Measurements from ENCODE around the gene RICTOR.
"Not testable (repeated sequence)": the region's sequence is repeated elsewhere in the genome, so short reads cannot be mapped to it uniquely, and the experiment has no call there.

Gene RICTOR

GRCh38 chr5:39019254-39019653, 54.9 kb downstream of the RICTOR start:
- peaks cover 20% of the 10 kb centered on the region for H3K4me1 ChIP-seq (ENCODE audit: insufficient read depth, low read length)
- H3K36me3 ChIP-seq (ENCODE audit: insufficient read depth, low read length), result no peaks in the 10 kb centered on the region; the same call in 1 of the 2 replicates
- H3K9ac ChIP-seq (ENCODE audit: low read depth, low read length), result no peak overlapping the region
- H3K9me3 ChIP-seq (ENCODE audit: control insufficient read depth, insufficient read depth, low read length), result no peaks in the 10 kb centered on the region

GRCh38 chr5:39017504-39017903, 56.7 kb downstream of the RICTOR start:
- Histone ChIP-seq H3K4me1 (ENCODE audit: insufficient read depth, low read length) (peaks cover 15% of the 10 kb centered on the region), H3K9ac (ENCODE audit: low read depth, low read length) (no peak overlapping the region), H3K9me3 (ENCODE audit: control insufficient read depth, insufficient read depth, low read length) (no peaks in the 10 kb centered on the region), H3K36me3 (ENCODE audit: insufficient read depth, low read length) (no peaks in the 10 kb centered on the region; the same call in 1 of the 2 replicates)

GRCh38 chr5:39016587-39017275, 57.5 kb downstream of the RICTOR start:
- no peaks in the 10 kb centered on the region for H3K9me3 ChIP-seq (ENCODE audit: control insufficient read depth, insufficient read depth, low read length)
- no peak overlapping the region for H3K9ac ChIP-seq (ENCODE audit: low read depth, low read length)
- peaks cover 8% of the 10 kb centered on the region for H3K4me1 ChIP-seq (ENCODE audit: insufficient read depth, low read length)
- H3K36me3 ChIP-seq (ENCODE audit: insufficient read depth, low read length), result no peaks in the 10 kb centered on the region; the same call in 1 of the 2 replicates

- peaks cover under 1% of the 10 kb centered on the region; the same call in 1 of the 2 replicates for H3K4me1 ChIP-seq (ENCODE audit: insufficient read depth, low read length)
- H3K9me3 ChIP-seq (ENCODE audit: control insufficient read depth, insufficient read depth, low read length), result no peaks in the 10 kb centered on the region
- H3K36me3 ChIP-seq (ENCODE audit: insufficient read depth, low read length), result no peaks in the 10 kb centered on the region; the same call in 1 of the 2 replicates
- no peak overlapping the region for H3K9ac ChIP-seq (ENCODE audit: low read depth, low read length)
Observed at GRCh38 chr5:39015743-39016586, 58.2 kb downstream of the RICTOR start.

GRCh38 chr5:39014561-39014960, 59.6 kb downstream of the RICTOR start:
- Histone ChIP-seq H3K36me3 (ENCODE audit: insufficient read depth, low read length) (no peaks in the 10 kb centered on the region; the same call in 1 of the 2 replicates), H3K9ac (ENCODE audit: low read depth, low read length) (no peak overlapping the region), H3K9me3 (ENCODE audit: control insufficient read depth, insufficient read depth, low read length) (no peaks in the 10 kb centered on the region; the same call in 1 of the 2 replicates), H3K4me1 (ENCODE audit: insufficient read depth, low read length) (no peaks in the 10 kb centered on the region)

GRCh38 chr5:39013938-39014337, 60.3 kb downstream of the RICTOR start:
- Histone ChIP-seq H3K36me3 (ENCODE audit: insufficient read depth, low read length) (no peaks in the 10 kb centered on the region; the same call in 1 of the 2 replicates), H3K9ac (ENCODE audit: low read depth, low read length) (no peak overlapping the region), H3K4me1 (ENCODE audit: insufficient read depth, low read length) (no peaks in the 10 kb centered on the region), H3K9me3 (ENCODE audit: control insufficient read depth, insufficient read depth, low read length) (no peaks in the 10 kb centered on the region; the same call in 1 of the 2 replicates)

- H3K36me3 ChIP-seq (ENCODE audit: insufficient read depth, low read length); H3K9ac ChIP-seq (ENCODE audit: low read depth, low read length); H3K4me1 ChIP-seq (ENCODE audit: insufficient read depth, low read length); H3K9me3 ChIP-seq (ENCODE audit: control insufficient read depth, insufficient read depth, low read length): not testable (repeated sequence)
Observed at GRCh38 chr5:39010958-39011357, 63.2 kb downstream of the RICTOR start.

GRCh38 chr5:39009981-39010380, 64.2 kb downstream of the RICTOR start:
- Histone ChIP-seq H3K9ac (ENCODE audit: low read depth, low read length) (no peak overlapping the region), H3K4me1 (ENCODE audit: insufficient read depth, low read length) (no peaks in the 10 kb centered on the region), H3K36me3 (ENCODE audit: insufficient read depth, low read length) (no peaks in the 10 kb centered on the region; the same call in 1 of the 2 replicates), H3K9me3 (ENCODE audit: control insufficient read depth, insufficient read depth, low read length) (no peaks in the 10 kb centered on the region; the same call in 1 of the 2 replicates)

GRCh38 chr5:39009280-39009679, 64.9 kb downstream of the RICTOR start:
- Histone ChIP-seq H3K9me3 (ENCODE audit: control insufficient read depth, insufficient read depth, low read length) (no peaks in the 10 kb centered on the region; the same call in 1 of the 2 replicates), H3K4me1 (ENCODE audit: insufficient read depth, low read length) (no peaks in the 10 kb centered on the region), H3K36me3 (ENCODE audit: insufficient read depth, low read length) (no peaks in the 10 kb centered on the region; the same call in 1 of the 2 replicates), H3K9ac (ENCODE audit: low read depth, low read length) (no peak overlapping the region)

- Histone ChIP-seq H3K9me3 (ENCODE audit: control insufficient read depth, insufficient read depth, low read length) (no peaks in the 10 kb centered on the region; the same call in 1 of the 2 replicates), H3K9ac (ENCODE audit: low read depth, low read length) (no peak overlapping the region), H3K4me1 (ENCODE audit: insufficient read depth, low read length) (no peaks in the 10 kb centered on the region), H3K36me3 (ENCODE audit: insufficient read depth, low read length) (no peaks in the 10 kb centered on the region; the same call in 1 of the 2 replicates)
Observed at GRCh38 chr5:39006650-39007049, 67.5 kb downstream of the RICTOR start.

GRCh38 chr5:39005566-39006232, 68.5 kb downstream of the RICTOR start:
- Histone ChIP-seq H3K9me3 (ENCODE audit: control insufficient read depth, insufficient read depth, low read length) (no peaks in the 10 kb centered on the region; the same call in 1 of the 2 replicates), H3K36me3 (ENCODE audit: insufficient read depth, low read length) (no peaks in the 10 kb centered on the region; the same call in 1 of the 2 replicates), H3K4me1 (ENCODE audit: insufficient read depth, low read length) (no peaks in the 10 kb centered on the region)

GRCh38 chr5:39001683-39002082, 72.5 kb downstream of the RICTOR start:
- Histone ChIP-seq H3K4me1 (ENCODE audit: insufficient read depth, low read length) (no peaks in the 10 kb centered on the region), H3K9me3 (ENCODE audit: control insufficient read depth, insufficient read depth, low read length) (no peaks in the 10 kb centered on the region), H3K36me3 (ENCODE audit: insufficient read depth, low read length) (no peaks in the 10 kb centered on the region), H3K9ac (ENCODE audit: low read depth, low read length) (no peak overlapping the region)

More at GRCh38 chr5:39005566-39006232, 68.5 kb downstream of the RICTOR start:
- H3K9ac ChIP-seq (ENCODE audit: low read depth, low read length), result no peak overlapping the region

GRCh38 chr5:38999037-38999436, 75.2 kb downstream of the RICTOR start:
- H3K9ac ChIP-seq (ENCODE audit: low read depth, low read length), result no peak overlapping the region
- H3K9me3 ChIP-seq (ENCODE audit: control insufficient read depth, insufficient read depth, low read length), result no peaks in the 10 kb centered on the region
- H3K4me1 ChIP-seq (ENCODE audit: insufficient read depth, low read length), result no peaks in the 10 kb centered on the region
- H3K36me3 ChIP-seq (ENCODE audit: insufficient read depth, low read length), result no peaks in the 10 kb centered on the region

GRCh38 chr5:38997591-38997990, 76.6 kb downstream of the RICTOR start:
- no peaks in the 10 kb centered on the region for H3K4me1 ChIP-seq (ENCODE audit: insufficient read depth, low read length)
- no peaks in the 10 kb centered on the region for H3K36me3 ChIP-seq (ENCODE audit: insufficient read depth, low read length)
- H3K9me3 ChIP-seq (ENCODE audit: control insufficient read depth, insufficient read depth, low read length), result no peaks in the 10 kb centered on the region
- no peak overlapping the region for H3K9ac ChIP-seq (ENCODE audit: low read depth, low read length)
